Activated T-cell treated with anti-CD3 and anti-CD28 coated beads, Interleukin-2, amount 50 U/mL, for 4 hours (primary cell): Measurements from ENCODE around the gene CPSF2. TPM values are rescaled to one million over a fixed set of nuclear protein-coding genes. Genes with fewer than 3 reads are reported as not detected.
"Not testable (repeated sequence)": the region's sequence is repeated elsewhere in the genome, so short reads cannot be mapped to it uniquely, and the experiment has no call there.

Source experiments
- ATAC-seq, 2 donors: fragments of 200-7000 bp; cut with Tn5 transposase; one replicate each; pipeline ENCODE4 v1.10.0; 2021
- DNase-seq: peaks from one replicate; pipeline ENCODE4 v3.0.0-alpha.2; 2020
- H3K27me3 Mint-ChIP-seq: one replicate; pipeline ENCODE4 v1.8.0; 2021; ENCODE audit warnings: low read depth, mixed read lengths
- H3K36me3 Mint-ChIP-seq: one replicate; pipeline ENCODE4 v1.8.0; 2022; ENCODE audit warnings: mixed read lengths; ENCODE audit not compliant: insufficient read depth
- H3K4me1 Mint-ChIP-seq: one replicate; pipeline ENCODE4 v1.8.0; 2021; ENCODE audit warnings: low read depth, mixed read lengths
- H3K4me3 Mint-ChIP-seq: one replicate; pipeline ENCODE4 v1.8.0; 2021; ENCODE audit warnings: mild to moderate bottlenecking, moderate library complexity, mixed read lengths
- H3K9me3 Mint-ChIP-seq: one replicate; pipeline ENCODE4 v1.8.0; 2021; ENCODE audit warnings: mixed read lengths
- total RNA-seq, 3 donors: library from RNA; stranded (reverse); gene quantifications; one replicate each; pipeline ENCODE4 v1.2.1, GENCODE V29; 2021

The CPSF2 gene
- total RNA-seq, 3 donors from 2014 or later, result 85.2 to 92.0 (median 88.9) TPM

GRCh38 chr14:92122761-92123160, 992 bp downstream of the CPSF2 start:
- Mint-ChIP-seq H3K9me3 (no peaks in the 10 kb centered on the region), H3K4me1 (peaks cover 52% of the 10 kb centered on the region), H3K36me3 (peaks cover 23% of the 10 kb centered on the region), H3K27me3 (no peaks in the 10 kb centered on the region), H3K4me3 (peak overlapping the region; percentile 99)
- ATAC-seq (no peak), DNase-seq (no peak)

- Mint-ChIP-seq H3K4me3 (no peak overlapping the region), H3K27me3 (no peaks in the 10 kb centered on the region)
- no peak for ATAC-seq
These were observed 12.7 kb downstream of the CPSF2 start for GRCh38 chr14:92134456-92134855.

GRCh38 chr14:92135269-92135668, 13.5 kb downstream of the CPSF2 start:
- peaks cover 29% of the 10 kb centered on the region for H3K36me3 Mint-ChIP-seq
- H3K4me3 Mint-ChIP-seq, result no peak overlapping the region
- DNase-seq (no peak), ATAC-seq (no peak)
- H3K9me3 Mint-ChIP-seq, result no peaks in the 10 kb centered on the region
- no peaks in the 10 kb centered on the region for H3K27me3 Mint-ChIP-seq
- H3K4me1 Mint-ChIP-seq, result no peaks in the 10 kb centered on the region

More at GRCh38 chr14:92134456-92134855, 12.7 kb downstream of the CPSF2 start:
- Mint-ChIP-seq H3K4me1 (peaks cover 4% of the 10 kb centered on the region), H3K36me3 (peaks cover 35% of the 10 kb centered on the region), H3K9me3 (no peaks in the 10 kb centered on the region)
- no peak for DNase-seq

- DNase-seq, result no peak
- H3K36me3 Mint-ChIP-seq, result peaks cover 35% of the 10 kb centered on the region
- no peaks in the 10 kb centered on the region for H3K27me3 Mint-ChIP-seq
- H3K4me1 Mint-ChIP-seq, result peaks cover 8% of the 10 kb centered on the region
- no peak for ATAC-seq
- no peak overlapping the region for H3K4me3 Mint-ChIP-seq
- H3K9me3 Mint-ChIP-seq, result no peaks in the 10 kb centered on the region
These were observed 21.5 kb downstream of the CPSF2 start for GRCh38 chr14:92143309-92143708.

GRCh38 chr14:92143962-92144361, 22.2 kb downstream of the CPSF2 start:
- no peak for ATAC-seq
- H3K36me3 Mint-ChIP-seq, result peaks cover 34% of the 10 kb centered on the region
- no peaks in the 10 kb centered on the region for H3K27me3 Mint-ChIP-seq
- no peak for DNase-seq
- H3K4me1 Mint-ChIP-seq, result peaks cover 8% of the 10 kb centered on the region
- H3K4me3 Mint-ChIP-seq, result no peak overlapping the region
- H3K9me3 Mint-ChIP-seq, result no peaks in the 10 kb centered on the region

- Mint-ChIP-seq H3K36me3 (peaks cover 41% of the 10 kb centered on the region), H3K27me3 (no peaks in the 10 kb centered on the region), H3K4me3 (no peak overlapping the region), H3K4me1 (peaks cover 8% of the 10 kb centered on the region), H3K9me3 (no peaks in the 10 kb centered on the region)
- DNase-seq (no peak), ATAC-seq (no peak)
These were observed 22.9 kb downstream of the CPSF2 start for GRCh38 chr14:92144708-92145107.

GRCh38 chr14:92153581-92153980, 31.8 kb downstream of the CPSF2 start:
- ATAC-seq (no peak), DNase-seq (no peak)
- Mint-ChIP-seq H3K4me3 (no peak overlapping the region), H3K4me1 (no peaks in the 10 kb centered on the region), H3K36me3 (peaks cover 40% of the 10 kb centered on the region), H3K9me3 (no peaks in the 10 kb centered on the region), H3K27me3 (no peaks in the 10 kb centered on the region)

GRCh38 chr14:92154283-92154942, 32.6 kb downstream of the CPSF2 start:
- Mint-ChIP-seq H3K9me3 (no peaks in the 10 kb centered on the region), H3K4me3 (no peak overlapping the region), H3K27me3 (no peaks in the 10 kb centered on the region), H3K36me3 (peaks cover 38% of the 10 kb centered on the region), H3K4me1 (no peaks in the 10 kb centered on the region)
- no peak for DNase-seq
- ATAC-seq, result no peak

- Mint-ChIP-seq H3K4me3 (no peak overlapping the region), H3K27me3 (no peaks in the 10 kb centered on the region), H3K9me3 (peaks cover 10% of the 10 kb centered on the region), H3K4me1 (no peaks in the 10 kb centered on the region), H3K36me3 (peaks cover 64% of the 10 kb centered on the region)
- DNase-seq (no peak), ATAC-seq (no peak)
These were observed 38.9 kb downstream of the CPSF2 start for GRCh38 chr14:92160619-92161018.

- no peaks in the 10 kb centered on the region for H3K27me3 Mint-ChIP-seq
- peaks cover 65% of the 10 kb centered on the region for H3K36me3 Mint-ChIP-seq
- ATAC-seq, result no peak
These were observed 39.8 kb downstream of the CPSF2 start for GRCh38 chr14:92161521-92161920.

GRCh38 chr14:92164958-92165357, 43.2 kb downstream of the CPSF2 start:
- Mint-ChIP-seq H3K4me1 (no peaks in the 10 kb centered on the region), H3K36me3 (peaks cover 57% of the 10 kb centered on the region), H3K9me3 (peaks cover 10% of the 10 kb centered on the region), H3K4me3 (no peak overlapping the region), H3K27me3 (no peaks in the 10 kb centered on the region)
- DNase-seq (no peak), ATAC-seq (no peak)

More at GRCh38 chr14:92161521-92161920, 39.8 kb downstream of the CPSF2 start:
- Mint-ChIP-seq H3K4me3 (no peak overlapping the region), H3K4me1 (no peaks in the 10 kb centered on the region), H3K9me3 (peaks cover 10% of the 10 kb centered on the region)
- no peak for DNase-seq

- Mint-ChIP-seq H3K4me1 (no peaks in the 10 kb centered on the region), H3K27me3 (no peaks in the 10 kb centered on the region), H3K9me3 (no peaks in the 10 kb centered on the region), H3K4me3 (no peak overlapping the region), H3K36me3 (peaks cover 5% of the 10 kb centered on the region)
- DNase-seq (no peak), ATAC-seq (no peak)
These were observed 51.9 kb downstream of the CPSF2 start for GRCh38 chr14:92173668-92174067.

GRCh38 chr14:92175811-92176210, 54.0 kb downstream of the CPSF2 start:
- Mint-ChIP-seq H3K4me3 (no peak overlapping the region), H3K36me3 (peaks cover 3% of the 10 kb centered on the region), H3K9me3 (no peaks in the 10 kb centered on the region), H3K4me1 (no peaks in the 10 kb centered on the region), H3K27me3 (no peaks in the 10 kb centered on the region)
- no peak for ATAC-seq
- no peak for DNase-seq

GRCh38 chr14:92176476-92176875, 54.7 kb downstream of the CPSF2 start:
- no peaks in the 10 kb centered on the region for H3K9me3 Mint-ChIP-seq
- no peak overlapping the region for H3K4me3 Mint-ChIP-seq
- H3K4me1 Mint-ChIP-seq, result no peaks in the 10 kb centered on the region
- no peak for ATAC-seq
- no peak for DNase-seq
- H3K27me3 Mint-ChIP-seq, result no peaks in the 10 kb centered on the region
- peaks cover under 1% of the 10 kb centered on the region for H3K36me3 Mint-ChIP-seq

- ATAC-seq, H3K36me3 Mint-ChIP-seq, H3K9me3 Mint-ChIP-seq, DNase-seq, H3K27me3 Mint-ChIP-seq, H3K4me3 Mint-ChIP-seq, H3K4me1 Mint-ChIP-seq: not testable (repeated sequence)
These were observed 57.4 kb downstream of the CPSF2 start for GRCh38 chr14:92179178-92179577.
